ENCODE data around the gene TPRN. TPM values are rescaled to one million over a fixed set of nuclear protein-coding genes. Genes with fewer than 3 reads are reported as not detected.
A peak's percentile ranks its signal among the peaks of the same experiment; 100 is the strongest.

TPRN gene
- total RNA-seq, 1 donor from 2014 or later: 16.0 TPM

DNA sequence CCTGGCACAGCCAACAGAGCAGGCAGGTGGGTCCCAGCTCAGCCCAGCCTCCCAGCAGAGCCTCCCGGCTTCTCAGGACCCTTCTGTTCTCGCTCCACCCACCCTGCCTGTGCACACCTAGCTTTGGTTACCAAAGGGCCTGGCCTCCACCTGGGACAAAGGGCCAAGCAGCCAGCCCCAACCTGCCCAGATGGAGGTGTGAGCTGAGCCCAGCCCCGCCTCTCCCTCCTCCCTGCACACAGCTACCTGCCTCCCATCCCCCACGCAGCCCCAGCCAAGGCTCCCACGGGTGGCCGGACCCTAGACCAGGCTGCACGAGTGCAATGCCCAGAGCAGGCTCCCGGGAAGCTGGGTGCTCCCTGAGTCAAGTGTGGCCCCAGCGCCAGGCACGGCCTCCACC, 5.6 kb downstream of the TPRN start:
- peaks cover 76% of the 10 kb centered on the region for H3K79me2 ChIP-seq (ENCODE audit: insufficient read depth, low read length)
- Mint-ChIP-seq H3K27me3 (ENCODE audit: low read depth, unreplicated experiment) (no peaks in the 10 kb centered on the region), H3K4me3 (ENCODE audit: unreplicated experiment) (peak overlapping the region; percentile 64), H3K9me3 (ENCODE audit: unreplicated experiment) (no peaks in the 10 kb centered on the region), H3K4me1 (ENCODE audit: low read depth, unreplicated experiment) (peaks cover 10% of the 10 kb centered on the region), H3K27ac (ENCODE audit: unreplicated experiment) (no peak overlapping the region), H3K36me3 (ENCODE audit: low read depth, unreplicated experiment) (no peaks in the 10 kb centered on the region)
- H3K4me3 ChIP-seq (ENCODE audit: insufficient read depth, low read depth, low read length): no peak overlapping the region
- H2AFZ ChIP-seq (ENCODE audit: low read depth, low read length): no peak overlapping the region
- no peaks in the 10 kb centered on the region for H3K27me3 ChIP-seq (ENCODE audit: insufficient read depth, low read length)
- no peaks in the 10 kb centered on the region for H3K9me3 ChIP-seq (ENCODE audit: insufficient read depth, low read depth, low read length)
- no peak overlapping the region for H3K27ac ChIP-seq (ENCODE audit: low read depth, low read length)
- H3K36me3 ChIP-seq (ENCODE audit: insufficient read depth, low read length): no peaks in the 10 kb centered on the region
- H3K4me2 ChIP-seq (ENCODE audit: low read length): no peak overlapping the region
- H3K4me1 ChIP-seq (ENCODE audit: insufficient read depth, low read length): peaks cover 20% of the 10 kb centered on the region
- TF ChIP-seq EZH2 (IDR thresholded peaks at IDR 0.05; ENCODE audit: insufficient read depth, low read length): no peak
- TF ChIP-seq, protein P1, sequence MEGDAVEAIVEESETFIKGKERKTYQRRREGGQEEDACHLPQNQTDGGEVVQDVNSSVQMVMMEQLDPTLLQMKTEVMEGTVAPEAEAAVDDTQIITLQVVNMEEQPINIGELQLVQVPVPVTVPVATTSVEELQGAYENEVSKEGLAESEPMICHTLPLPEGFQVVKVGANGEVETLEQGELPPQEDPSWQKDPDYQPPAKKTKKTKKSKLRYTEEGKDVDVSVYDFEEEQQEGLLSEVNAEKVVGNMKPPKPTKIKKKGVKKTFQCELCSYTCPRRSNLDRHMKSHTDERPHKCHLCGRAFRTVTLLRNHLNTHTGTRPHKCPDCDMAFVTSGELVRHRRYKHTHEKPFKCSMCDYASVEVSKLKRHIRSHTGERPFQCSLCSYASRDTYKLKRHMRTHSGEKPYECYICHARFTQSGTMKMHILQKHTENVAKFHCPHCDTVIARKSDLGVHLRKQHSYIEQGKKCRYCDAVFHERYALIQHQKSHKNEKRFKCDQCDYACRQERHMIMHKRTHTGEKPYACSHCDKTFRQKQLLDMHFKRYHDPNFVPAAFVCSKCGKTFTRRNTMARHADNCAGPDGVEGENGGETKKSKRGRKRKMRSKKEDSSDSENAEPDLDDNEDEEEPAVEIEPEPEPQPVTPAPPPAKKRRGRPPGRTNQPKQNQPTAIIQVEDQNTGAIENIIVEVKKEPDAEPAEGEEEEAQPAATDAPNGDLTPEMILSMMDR (IDR thresholded peaks at IDR 0.05; ENCODE audit: insufficient read depth, low read depth, low read length): no peak
- H3K9ac ChIP-seq (ENCODE audit: low read length): no peak overlapping the region
- DNase-seq (ENCODE audit: low read depth): no peak
- peaks cover 88% of the 10 kb centered on the region for H4K20me1 ChIP-seq (ENCODE audit: insufficient read depth, low read length)
- no peak for FAIRE-seq

DNA sequence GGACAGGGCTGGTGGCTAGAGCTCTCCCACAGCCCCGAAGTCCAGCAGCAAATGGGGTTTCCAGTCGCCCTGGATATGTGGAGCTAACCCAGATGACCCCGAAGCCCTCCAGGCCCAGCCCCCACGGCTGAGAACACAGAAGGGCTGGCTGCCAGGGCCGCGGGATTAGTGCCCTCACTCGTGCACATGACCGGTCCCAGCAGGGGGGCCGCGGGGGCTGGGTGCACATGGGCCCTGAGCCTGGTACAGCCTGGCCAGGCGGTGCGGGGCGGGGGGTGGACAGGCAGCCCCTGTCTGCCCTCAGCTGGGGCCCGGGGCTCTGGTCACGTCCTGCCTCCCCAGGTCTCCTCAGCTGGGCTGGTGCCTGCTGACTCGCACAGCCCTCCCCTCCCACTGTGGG, 6.2 kb downstream of the TPRN start:
- Mint-ChIP-seq H3K36me3 (ENCODE audit: low read depth, unreplicated experiment) (no peaks in the 10 kb centered on the region), H3K27me3 (ENCODE audit: low read depth, unreplicated experiment) (no peaks in the 10 kb centered on the region), H3K4me1 (ENCODE audit: low read depth, unreplicated experiment) (peaks cover 10% of the 10 kb centered on the region), H3K9me3 (ENCODE audit: unreplicated experiment) (no peaks in the 10 kb centered on the region), H3K4me3 (ENCODE audit: unreplicated experiment) (no peak overlapping the region), H3K27ac (ENCODE audit: unreplicated experiment) (no peak overlapping the region)
- Histone ChIP-seq H3K36me3 (ENCODE audit: insufficient read depth, low read length) (no peaks in the 10 kb centered on the region), H3K4me3 (ENCODE audit: insufficient read depth, low read depth, low read length) (no peak overlapping the region), H3K9me3 (ENCODE audit: insufficient read depth, low read depth, low read length) (no peaks in the 10 kb centered on the region), H4K20me1 (ENCODE audit: insufficient read depth, low read length) (peaks cover 91% of the 10 kb centered on the region), H3K79me2 (ENCODE audit: insufficient read depth, low read length) (peaks cover 80% of the 10 kb centered on the region), H3K27me3 (ENCODE audit: insufficient read depth, low read length) (no peaks in the 10 kb centered on the region), H3K27ac (ENCODE audit: low read depth, low read length) (no peak overlapping the region), H3K4me1 (ENCODE audit: insufficient read depth, low read length) (peaks cover 23% of the 10 kb centered on the region), H2AFZ (ENCODE audit: low read depth, low read length) (no peak overlapping the region), H3K4me2 (ENCODE audit: low read length) (no peak overlapping the region), H3K9ac (ENCODE audit: low read length) (no peak overlapping the region)
- DNase-seq (ENCODE audit: low read depth) (no peak), FAIRE-seq (no peak)
- TF ChIP-seq EZH2 (IDR thresholded peaks at IDR 0.05; ENCODE audit: insufficient read depth, low read length): no peak
- TF ChIP-seq, protein P1 (IDR thresholded peaks at IDR 0.05; ENCODE audit: insufficient read depth, low read depth, low read length): no peak

DNA sequence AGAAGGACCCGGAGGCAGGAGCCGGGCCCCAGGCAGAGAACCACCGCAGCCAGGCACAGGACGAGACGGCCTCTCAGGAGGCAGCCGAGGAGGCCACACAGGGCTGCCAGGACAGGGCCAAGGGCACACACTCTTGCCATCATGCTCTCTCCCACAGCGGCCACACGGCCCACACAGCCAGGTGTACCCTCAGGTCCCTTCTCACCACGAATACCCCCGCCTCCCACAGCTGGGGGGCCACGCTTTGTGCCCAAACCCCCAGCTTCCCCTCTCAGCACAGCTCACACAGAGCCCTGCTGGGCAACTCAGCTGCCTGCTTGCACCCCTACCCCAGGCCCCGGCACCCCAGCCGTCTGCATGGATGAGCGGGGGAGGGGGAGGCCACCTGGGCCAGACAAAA, 6.8 kb downstream of the TPRN start:
- Histone ChIP-seq H2AFZ (ENCODE audit: low read depth, low read length) (no peak overlapping the region), H3K9me3 (ENCODE audit: insufficient read depth, low read depth, low read length) (no peaks in the 10 kb centered on the region), H3K36me3 (ENCODE audit: insufficient read depth, low read length) (no peaks in the 10 kb centered on the region), H4K20me1 (ENCODE audit: insufficient read depth, low read length) (peaks cover 89% of the 10 kb centered on the region), H3K4me3 (ENCODE audit: insufficient read depth, low read depth, low read length) (no peak overlapping the region), H3K4me2 (ENCODE audit: low read length) (no peak overlapping the region), H3K4me1 (ENCODE audit: insufficient read depth, low read length) (peaks cover 19% of the 10 kb centered on the region), H3K79me2 (ENCODE audit: insufficient read depth, low read length) (peaks cover 78% of the 10 kb centered on the region), H3K9ac (ENCODE audit: low read length) (no peak overlapping the region), H3K27me3 (ENCODE audit: insufficient read depth, low read length) (no peaks in the 10 kb centered on the region), H3K27ac (ENCODE audit: low read depth, low read length) (no peak overlapping the region)
- Mint-ChIP-seq H3K27me3 (ENCODE audit: low read depth, unreplicated experiment) (no peaks in the 10 kb centered on the region), H3K4me3 (ENCODE audit: unreplicated experiment) (no peak overlapping the region), H3K27ac (ENCODE audit: unreplicated experiment) (no peak overlapping the region), H3K36me3 (ENCODE audit: low read depth, unreplicated experiment) (no peaks in the 10 kb centered on the region), H3K9me3 (ENCODE audit: unreplicated experiment) (no peaks in the 10 kb centered on the region), H3K4me1 (ENCODE audit: low read depth, unreplicated experiment) (peaks cover 11% of the 10 kb centered on the region)
- no peak for FAIRE-seq
- no peak for TF ChIP-seq EZH2 (IDR thresholded peaks at IDR 0.05; ENCODE audit: insufficient read depth, low read length)
- TF ChIP-seq, protein P1 (IDR thresholded peaks at IDR 0.05; ENCODE audit: insufficient read depth, low read depth, low read length): no peak
- DNase-seq (ENCODE audit: low read depth): no peak
